ENCODE results near the gene INPPL1. TPM values are rescaled to one million over a fixed set of nuclear protein-coding genes. Genes with fewer than 3 reads are reported as not detected.
"Not testable (repeated sequence)": the region's sequence is repeated elsewhere in the genome, so short reads cannot be mapped to it uniquely, and the experiment has no call there.

The INPPL1 gene
- total RNA-seq, 2 experiments from 2014 or later, result 112 to 122 TPM

GRCh38 chr11:72265951-72266350 is 41.4 kb downstream of the INPPL1 start:
- peaks cover 17% of the 10 kb centered on the region for H3K4me1 Mint-ChIP-seq
- ChIA-PET CTCF (interaction anchor here (0.6 kb wide), 1 partner anchor 467 kb away, joined by 3 read pairs; no protein-coding TSS in a partner anchor), POLR2A (no interaction called here)
- H3K9me3 Mint-ChIP-seq, result no peaks in the 10 kb centered on the region
- DNase-seq, result no peak
- no peaks in the 10 kb centered on the region for H3K36me3 Mint-ChIP-seq (ENCODE audit: low read depth)
- no peak overlapping the region for H3K27ac Mint-ChIP-seq
- peaks cover 25% of the 10 kb centered on the region for H3K27me3 Mint-ChIP-seq
- H3K4me3 Mint-ChIP-seq, result no peak overlapping the region

DNA sequence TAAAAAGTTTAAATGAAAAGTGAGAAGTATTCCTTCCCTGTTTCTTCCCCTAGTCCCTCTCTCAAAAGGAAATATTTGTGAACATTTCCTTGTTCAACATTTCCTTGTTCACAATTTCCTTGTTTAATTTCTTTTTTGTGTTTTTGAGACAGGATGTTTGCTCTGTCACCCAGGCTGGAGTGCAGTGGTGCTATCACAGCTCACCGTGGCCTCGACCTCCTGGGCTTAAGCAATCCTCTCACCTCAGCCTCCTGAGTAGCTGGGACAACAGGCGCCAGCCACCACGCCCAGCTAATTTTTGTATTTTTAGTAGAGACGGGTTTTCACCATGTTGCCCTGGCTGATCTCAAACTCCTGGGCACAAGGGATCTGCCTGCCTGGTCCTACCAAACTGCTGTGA is 42.4 kb downstream of the INPPL1 start:
- H3K4me1 Mint-ChIP-seq, result peaks cover 17% of the 10 kb centered on the region
- H3K27me3 Mint-ChIP-seq, result peaks cover 28% of the 10 kb centered on the region
- POLR2A ChIA-PET; H3K4me3 Mint-ChIP-seq; DNase-seq; H3K36me3 Mint-ChIP-seq (ENCODE audit: low read depth); H3K27ac Mint-ChIP-seq; H3K9me3 Mint-ChIP-seq: not testable (repeated sequence)
- CTCF ChIA-PET, result interaction anchor here (0.7 to 1.5 kb wide), 3 partner anchors 26 to 231 kb away, joined by 3 to 5 read pairs (median 4); no protein-coding TSS in a partner anchor

DNA sequence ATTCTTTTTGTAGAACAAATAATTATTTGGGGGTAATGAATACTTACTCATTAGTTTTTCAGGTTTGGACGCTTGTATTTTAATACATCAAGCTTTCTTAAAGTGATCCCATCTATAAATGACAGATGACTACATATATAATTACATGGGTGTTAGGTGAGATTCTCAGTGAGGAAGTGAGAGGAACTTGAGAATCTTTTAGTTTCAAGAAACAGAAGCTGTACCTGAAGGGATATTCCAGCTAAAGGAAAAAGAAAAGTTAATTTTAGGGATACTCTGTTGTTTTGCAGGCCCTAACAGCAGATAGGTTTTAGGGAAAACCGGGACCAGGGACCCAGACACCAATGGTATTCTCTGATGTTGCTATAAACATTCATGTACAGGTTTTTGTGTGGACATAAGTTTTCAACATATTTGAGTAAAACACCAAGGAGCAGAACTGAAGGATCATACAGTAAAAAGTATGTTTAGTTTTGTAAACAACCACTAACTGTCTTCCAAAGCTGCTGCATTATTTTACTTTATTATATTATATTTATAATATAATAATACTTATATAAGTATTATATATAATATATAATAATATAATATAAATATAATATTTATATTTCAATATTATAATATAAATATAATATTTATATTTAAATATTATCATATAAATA is 43.5 kb downstream of the INPPL1 start:
- POLR2A ChIA-PET, result no interaction called here
- Mint-ChIP-seq H3K27ac (no peak overlapping the region), H3K4me1 (peaks cover 15% of the 10 kb centered on the region), H3K27me3 (peaks cover 29% of the 10 kb centered on the region), H3K9me3 (no peaks in the 10 kb centered on the region), H3K4me3 (no peak overlapping the region), H3K36me3 (ENCODE audit: low read depth) (no peaks in the 10 kb centered on the region)
- CTCF ChIA-PET, result interaction anchor here (1.2 kb wide), 1 partner anchor 25 kb away, joined by 3 read pairs; no protein-coding TSS in a partner anchor
- DNase-seq, result no peak

DNA sequence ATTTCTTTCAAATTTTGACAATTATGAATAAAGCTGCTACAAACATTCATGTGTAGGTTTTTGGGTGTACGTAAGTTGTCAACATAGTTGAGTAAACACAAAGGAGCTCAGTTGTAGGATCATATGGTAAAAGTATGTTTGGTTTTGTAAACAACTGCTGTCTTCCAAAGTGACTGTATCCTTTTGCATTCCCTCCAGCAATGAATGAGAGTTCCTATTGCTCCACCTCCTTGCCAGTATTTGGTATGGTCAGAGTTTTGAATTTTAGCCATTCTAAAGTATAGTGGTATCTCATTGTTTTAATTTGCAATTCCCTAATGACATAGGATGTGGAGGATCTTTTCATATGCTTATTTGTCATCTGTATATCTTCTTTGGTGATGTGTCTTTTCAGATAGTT is 47.4 kb downstream of the INPPL1 start:
- ChIA-PET CTCF (interaction anchor here (1.2 to 2.0 kb wide), 2 partner anchors 59 to 158 kb away, joined by 3 to 8 read pairs; no protein-coding TSS in a partner anchor), POLR2A (no interaction called here)
- H3K4me3 Mint-ChIP-seq, result no peak overlapping the region
- peaks cover 16% of the 10 kb centered on the region for H3K27me3 Mint-ChIP-seq
- DNase-seq, result no peak
- no peaks in the 10 kb centered on the region for H3K9me3 Mint-ChIP-seq
- no peaks in the 10 kb centered on the region for H3K36me3 Mint-ChIP-seq (ENCODE audit: low read depth)
- peaks cover 10% of the 10 kb centered on the region for H3K4me1 Mint-ChIP-seq
- no peak overlapping the region for H3K27ac Mint-ChIP-seq

GRCh38 chr11:72274435-72274834 is 49.9 kb downstream of the INPPL1 start:
- CTCF ChIA-PET, result no interaction called here
- POLR2A ChIA-PET, result no interaction called here
- Mint-ChIP-seq H3K36me3 (ENCODE audit: low read depth) (no peaks in the 10 kb centered on the region), H3K9me3 (no peaks in the 10 kb centered on the region), H3K27me3 (peaks cover 19% of the 10 kb centered on the region), H3K4me1 (peaks cover 6% of the 10 kb centered on the region), H3K27ac (no peak overlapping the region), H3K4me3 (no peak overlapping the region)
- DNase-seq, result no peak

DNA sequence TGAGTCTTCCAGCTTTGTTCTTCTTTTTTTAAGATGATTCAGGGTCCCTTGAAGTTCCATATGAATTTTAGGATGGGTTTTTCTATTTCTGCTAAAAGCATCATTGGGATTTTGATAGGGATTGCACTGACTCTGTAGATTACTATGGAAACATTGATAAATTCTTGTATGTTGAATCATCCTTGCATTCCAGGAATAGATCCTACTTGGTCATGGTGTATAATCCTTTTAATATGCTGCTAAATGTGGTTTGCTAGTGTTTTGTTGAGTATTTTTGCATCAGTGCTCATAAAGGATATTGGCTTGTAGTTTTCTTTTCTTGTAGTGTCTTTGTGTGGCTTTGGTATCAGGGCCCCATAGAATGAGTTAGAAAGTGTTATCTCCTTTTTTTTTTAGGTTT is 54.3 kb downstream of the INPPL1 start:
- H3K27me3 Mint-ChIP-seq, result peaks cover 24% of the 10 kb centered on the region
- no peak for DNase-seq
- no peaks in the 10 kb centered on the region for H3K36me3 Mint-ChIP-seq (ENCODE audit: low read depth)
- H3K9me3 Mint-ChIP-seq, result no peaks in the 10 kb centered on the region
- ChIA-PET CTCF (no interaction called here), POLR2A (no interaction called here)
- H3K4me3 Mint-ChIP-seq, result no peak overlapping the region
- H3K27ac Mint-ChIP-seq, result no peak overlapping the region
- H3K4me1 Mint-ChIP-seq, result no peaks in the 10 kb centered on the region

GRCh38 chr11:72280037-72280436 is 55.5 kb downstream of the INPPL1 start:
- ChIA-PET CTCF (interaction anchor here (1.1 kb wide), 1 partner anchor 151 kb away, joined by 3 read pairs; no protein-coding TSS in a partner anchor), POLR2A (no interaction called here)
- Mint-ChIP-seq H3K9me3 (no peaks in the 10 kb centered on the region), H3K27ac (no peak overlapping the region), H3K4me3 (no peak overlapping the region), H3K27me3 (peaks cover 26% of the 10 kb centered on the region), H3K4me1 (no peaks in the 10 kb centered on the region), H3K36me3 (ENCODE audit: low read depth) (no peaks in the 10 kb centered on the region)
- no peak for DNase-seq

GRCh38 chr11:72280726-72281315 is 56.3 kb downstream of the INPPL1 start:
- no peak for DNase-seq
- no peaks in the 10 kb centered on the region for H3K9me3 Mint-ChIP-seq
- H3K36me3 Mint-ChIP-seq (ENCODE audit: low read depth), result no peaks in the 10 kb centered on the region
- ChIA-PET CTCF (interaction anchor here (1.1 kb wide), 1 partner anchor 150 kb away, joined by 3 read pairs; no protein-coding TSS in a partner anchor), POLR2A (no interaction called here)
- H3K4me1 Mint-ChIP-seq, result no peaks in the 10 kb centered on the region
- H3K4me3 Mint-ChIP-seq, result no peak overlapping the region
- peaks cover 24% of the 10 kb centered on the region for H3K27me3 Mint-ChIP-seq
- H3K27ac Mint-ChIP-seq, result no peak overlapping the region

GRCh38 chr11:72283947-72284346 is 59.4 kb downstream of the INPPL1 start:
- Mint-ChIP-seq H3K27ac (no peak overlapping the region), H3K4me1 (no peaks in the 10 kb centered on the region), H3K4me3 (no peak overlapping the region), H3K9me3 (no peaks in the 10 kb centered on the region), H3K36me3 (ENCODE audit: low read depth) (no peaks in the 10 kb centered on the region), H3K27me3 (peaks cover 24% of the 10 kb centered on the region)
- POLR2A ChIA-PET, result no interaction called here
- CTCF ChIA-PET, result no interaction called here
- DNase-seq, result no peak

DNA sequence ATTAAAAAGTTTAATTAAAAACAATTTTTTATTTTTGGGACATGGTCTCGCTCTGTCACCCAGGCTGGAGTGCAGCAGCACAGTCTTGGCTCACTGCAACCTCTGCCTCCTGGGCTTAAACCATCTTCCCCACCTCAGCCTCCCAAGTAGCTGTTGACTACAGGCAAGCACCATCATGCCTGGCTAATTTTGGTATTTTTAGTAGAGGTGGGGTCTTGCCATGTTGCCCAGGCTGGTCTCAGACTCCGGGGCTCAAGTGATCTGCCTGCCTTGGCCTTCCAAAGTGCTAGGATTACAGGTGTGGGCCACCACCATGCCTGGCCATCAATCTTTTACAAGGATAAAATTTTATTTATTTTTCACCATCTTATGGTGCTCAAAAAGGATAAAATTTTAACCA is 62.7 kb downstream of the INPPL1 start:
- H3K27ac Mint-ChIP-seq, result no peak overlapping the region
- POLR2A ChIA-PET, result no interaction called here

More for the DNA sequence above, 62.7 kb downstream of the INPPL1 start:
- Mint-ChIP-seq H3K4me1 (peaks cover 2% of the 10 kb centered on the region), H3K27me3 (peaks cover 16% of the 10 kb centered on the region), H3K9me3 (no peaks in the 10 kb centered on the region), H3K36me3 (ENCODE audit: low read depth) (no peaks in the 10 kb centered on the region), H3K4me3 (no peak overlapping the region)
- no peak for DNase-seq
- CTCF ChIA-PET, result no interaction called here

Other genes starting within 250 kb of the INPPL1 start
- gene IL18BP, start 225.9 kb upstream of the INPPL1 start, total RNA-seq, result 10 to 100 TPM; 15.3 to 16.5 TPM
- 100 to 1,000 TPM; 217 to 227 TPM for gene NUMA1, start 144.2 kb upstream of the INPPL1 start, total RNA-seq
- gene LRRC51, start 143.9 kb upstream of the INPPL1 start, total RNA-seq, result 1 to 10 TPM; 9.3 to 9.5 TPM
- 10 to 100 TPM; 68.1 to 70.4 TPM for gene LAMTOR1, start 121.5 kb upstream of the INPPL1 start, total RNA-seq
- gene TOMT, start 118.8 kb upstream of the INPPL1 start, total RNA-seq, result not detected
- gene ANAPC15, start 112.1 kb upstream of the INPPL1 start, total RNA-seq, result 10 to 100 TPM; 74.5 to 79.6 TPM
- gene FOLR3, start 89.0 kb upstream of the INPPL1 start, total RNA-seq, result not detected
- not detected for gene FOLR1, start 32.6 kb upstream of the INPPL1 start, total RNA-seq
- not detected for gene FOLR2, start 8.0 kb upstream of the INPPL1 start, total RNA-seq
- gene PHOX2A, start 19.4 kb downstream of the INPPL1 start, total RNA-seq, result not detected
- gene CLPB, start 209.8 kb downstream of the INPPL1 start, total RNA-seq, result 10 to 100 TPM; 19.9 to 21.0 TPM